ENCODE data around the gene USH2A. TPM values are rescaled to one million over a fixed set of nuclear protein-coding genes. Genes with fewer than 3 reads are reported as not detected.
A peak's percentile ranks its signal among the peaks of the same experiment; 100 is the strongest.

The USH2A gene
- total RNA-seq, 1 donor from 2014 or later, result 0.04 TPM

- H3F3A ChIP-seq (ENCODE audit: low read depth), result no peaks in the 10 kb centered on the region
- Mint-ChIP-seq H3K4me3 (no peak overlapping the region), H3K9me3 (no peaks in the 10 kb centered on the region), H3K4me1 (no peaks in the 10 kb centered on the region), H3K27me3 (ENCODE audit: insufficient read depth, low read depth) (peaks cover 2% of the 10 kb centered on the region), H3K36me3 (no peaks in the 10 kb centered on the region), H3K27ac (no peak overlapping the region)
- TF ChIP-seq EZH2 (IDR thresholded peaks at IDR 0.05) (no peak), CTCF (IDR thresholded peaks at IDR 0.05) (peak; percentile 76), EZH2phosphoT487 (IDR thresholded peaks at IDR 0.05) (no peak)
- no peak overlapping the region for H3K9ac ChIP-seq
- H3K4me2 ChIP-seq, result no peak overlapping the region
- H3K27ac ChIP-seq, result no peak overlapping the region
- no peak overlapping the region for H3K4me3 ChIP-seq
- H3K9me3 ChIP-seq (ENCODE audit: low read depth), result no peaks in the 10 kb centered on the region
- H3K27me3 ChIP-seq, result no peaks in the 10 kb centered on the region
- H2AFZ ChIP-seq (replicated peaks), result peak overlapping the region; percentile 98
- DNase-seq (ENCODE audit: low spot score), result peak; percentile 69
- no peaks in the 10 kb centered on the region for H3K4me1 ChIP-seq
- no peaks in the 10 kb centered on the region for H4K20me1 ChIP-seq (ENCODE audit: low read depth)
- H3K79me2 ChIP-seq (ENCODE audit: low read depth), result no peaks in the 10 kb centered on the region
- H3K36me3 ChIP-seq, result no peaks in the 10 kb centered on the region
These were observed 388.7 kb downstream of the USH2A start for GRCh38 chr1:216034506-216034905.

GRCh38 chr1:216032961-216033614 is 390.2 kb downstream of the USH2A start:
- Histone ChIP-seq H4K20me1 (ENCODE audit: low read depth) (no peaks in the 10 kb centered on the region), H3K27ac (no peak overlapping the region), H3K27me3 (no peaks in the 10 kb centered on the region), H3K79me2 (ENCODE audit: low read depth) (no peaks in the 10 kb centered on the region), H3K4me2 (no peak overlapping the region), H3K4me1 (no peaks in the 10 kb centered on the region), H3K4me3 (no peak overlapping the region), H3K9me3 (ENCODE audit: low read depth) (no peaks in the 10 kb centered on the region), H3K9ac (no peak overlapping the region), H2AFZ (replicated peaks) (no peak overlapping the region), H3K36me3 (no peaks in the 10 kb centered on the region), H3F3A (ENCODE audit: low read depth) (no peaks in the 10 kb centered on the region)
- Mint-ChIP-seq H3K36me3 (no peaks in the 10 kb centered on the region), H3K27me3 (ENCODE audit: insufficient read depth, low read depth) (peaks cover 2% of the 10 kb centered on the region), H3K4me3 (no peak overlapping the region), H3K27ac (no peak overlapping the region), H3K9me3 (no peaks in the 10 kb centered on the region), H3K4me1 (no peaks in the 10 kb centered on the region)
- TF ChIP-seq EZH2phosphoT487 (IDR thresholded peaks at IDR 0.05) (no peak), CTCF (IDR thresholded peaks at IDR 0.05) (no peak), EZH2 (IDR thresholded peaks at IDR 0.05) (no peak)
- DNase-seq (ENCODE audit: low spot score), result no peak

- Histone ChIP-seq H3K79me2 (ENCODE audit: low read depth) (no peaks in the 10 kb centered on the region), H3K27ac (no peak overlapping the region), H3K4me2 (no peak overlapping the region), H2AFZ (replicated peaks) (no peak overlapping the region), H3K9ac (no peak overlapping the region), H3K27me3 (no peaks in the 10 kb centered on the region), H3K4me1 (no peaks in the 10 kb centered on the region), H3K9me3 (ENCODE audit: low read depth) (no peaks in the 10 kb centered on the region), H3F3A (ENCODE audit: low read depth) (no peaks in the 10 kb centered on the region), H4K20me1 (ENCODE audit: low read depth) (no peaks in the 10 kb centered on the region), H3K36me3 (no peaks in the 10 kb centered on the region), H3K4me3 (no peak overlapping the region)
- DNase-seq (ENCODE audit: low spot score), result no peak
- H3K36me3 Mint-ChIP-seq, result no peaks in the 10 kb centered on the region
- H3K4me3 Mint-ChIP-seq, result no peak overlapping the region
- TF ChIP-seq EZH2phosphoT487 (IDR thresholded peaks at IDR 0.05) (no peak), EZH2 (IDR thresholded peaks at IDR 0.05) (no peak), CTCF (IDR thresholded peaks at IDR 0.05) (no peak)
- H3K4me1 Mint-ChIP-seq, result no peaks in the 10 kb centered on the region
- H3K27ac Mint-ChIP-seq, result no peak overlapping the region
- peaks cover 2% of the 10 kb centered on the region for H3K27me3 Mint-ChIP-seq (ENCODE audit: insufficient read depth, low read depth)
- no peaks in the 10 kb centered on the region for H3K9me3 Mint-ChIP-seq
These were observed 391.0 kb downstream of the USH2A start for GRCh38 chr1:216032284-216032683.
